GM19452 (cell line): ENCODE results near the gene ABHD6.
"Not testable (repeated sequence)": the region's sequence is repeated elsewhere in the genome, so short reads cannot be mapped to it uniquely, and the experiment has no call there.

ENCODE experiments used
- ATAC-seq: cut with Tn5 transposase; IDR thresholded peaks from one replicate; pipeline ENCODE4 v1.9.1; 2021; ENCODE audit not compliant: unreplicated experiment

Gene ABHD6

DNA sequence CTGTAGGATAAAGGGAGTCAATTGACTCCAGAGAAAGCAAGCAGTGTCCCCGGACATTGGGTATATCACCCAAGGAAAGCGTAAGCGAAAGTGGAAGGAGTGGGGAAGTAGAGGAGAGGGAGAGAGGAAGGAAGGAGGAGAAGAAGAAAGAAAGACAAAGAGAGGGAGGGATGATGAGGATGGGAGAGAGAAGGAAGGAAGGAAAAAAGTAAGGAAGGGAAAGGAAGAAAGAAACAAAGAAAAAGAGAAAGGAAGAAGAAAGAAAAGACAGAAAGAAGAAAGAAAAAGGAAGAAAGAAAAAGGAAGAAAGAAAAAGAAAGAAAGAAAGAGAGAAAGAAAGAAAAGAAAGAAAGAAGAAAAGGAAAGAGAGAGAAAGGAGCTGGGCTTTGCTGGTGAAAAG, 27.7 kb upstream of the ABHD6 start:
- ATAC-seq, result no peak

DNA sequence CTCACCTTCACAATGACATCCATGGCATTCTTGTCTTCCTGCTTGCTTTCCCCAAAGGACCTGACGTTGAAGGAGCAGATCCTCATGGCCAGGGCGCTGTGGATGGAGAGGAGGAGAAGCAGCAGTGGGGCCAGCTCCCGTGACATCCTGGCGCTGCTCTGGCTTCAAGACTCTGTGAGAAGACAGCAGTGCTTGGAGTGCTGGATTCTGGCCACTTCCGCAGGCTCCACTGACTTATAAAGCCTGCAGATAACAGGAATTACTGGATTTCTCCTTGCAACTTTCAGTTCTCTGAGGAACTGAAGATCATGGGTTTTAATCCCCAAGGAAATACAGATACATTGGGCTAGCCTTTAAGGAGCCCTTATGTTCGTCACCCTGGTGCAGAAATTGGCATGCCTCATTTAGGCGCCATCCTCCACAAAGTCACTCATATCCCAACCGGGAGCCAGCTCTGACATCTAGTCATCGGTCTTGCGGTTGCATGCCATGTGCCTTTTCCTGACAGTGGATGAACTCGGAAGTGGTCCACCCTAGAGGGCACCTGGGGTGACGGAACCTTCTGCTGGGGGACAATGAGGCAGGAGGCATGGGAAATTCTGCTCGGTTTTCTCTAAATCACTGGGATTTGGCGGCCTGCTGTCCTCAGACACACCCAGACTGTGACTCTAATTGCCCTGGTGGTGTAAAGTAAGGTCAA, 26.7 kb upstream of the ABHD6 start, which contains the start of gene DNASE1L3:
Gene DNASE1L3, minus strand, starts transcription at position 212 of the 700 bp plus-strand sequence. Its CDS starts 66 bp downstream, at position 146.
- no peak for ATAC-seq

DNA sequence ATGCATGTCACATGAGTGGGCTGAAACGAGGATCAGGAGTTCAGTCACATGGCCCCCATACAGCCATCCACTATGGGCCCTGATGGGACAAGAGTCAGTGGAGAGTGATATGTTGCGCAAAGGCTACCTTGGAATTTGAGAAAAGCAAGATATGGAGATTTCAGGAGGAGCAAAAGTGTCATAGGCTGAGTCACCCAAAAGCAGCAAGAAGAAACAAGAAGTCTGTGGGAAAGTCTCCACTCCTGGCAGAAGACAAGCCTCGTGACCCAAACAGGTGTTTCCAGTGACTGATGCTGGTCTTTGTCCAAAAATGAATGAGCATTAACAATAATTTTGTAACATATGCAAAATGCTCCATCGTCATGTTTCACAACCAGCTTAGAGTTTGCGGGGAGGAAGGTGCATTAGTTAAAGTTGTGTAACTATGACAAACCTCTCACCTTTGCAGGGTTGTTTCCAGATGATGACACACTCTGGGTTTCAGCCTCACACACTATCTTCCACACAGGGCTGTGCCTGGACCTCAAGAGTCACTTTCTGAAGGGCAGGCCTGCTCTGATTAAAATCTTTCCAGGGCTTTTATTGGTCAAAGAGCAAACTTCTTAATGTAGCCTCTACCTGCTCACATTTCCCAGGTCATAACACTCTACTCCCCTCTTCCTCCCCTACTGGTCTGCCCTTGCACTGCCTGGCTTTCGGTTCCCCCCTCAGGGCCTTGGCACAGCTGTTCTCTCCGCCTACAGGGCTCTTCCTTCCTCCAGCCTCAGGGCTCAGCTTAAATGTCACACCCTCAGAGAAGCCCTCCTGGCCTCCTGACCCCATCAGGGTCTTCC, 22.9 kb upstream of the ABHD6 start:
- ATAC-seq, result peak; percentile 79

DNA sequence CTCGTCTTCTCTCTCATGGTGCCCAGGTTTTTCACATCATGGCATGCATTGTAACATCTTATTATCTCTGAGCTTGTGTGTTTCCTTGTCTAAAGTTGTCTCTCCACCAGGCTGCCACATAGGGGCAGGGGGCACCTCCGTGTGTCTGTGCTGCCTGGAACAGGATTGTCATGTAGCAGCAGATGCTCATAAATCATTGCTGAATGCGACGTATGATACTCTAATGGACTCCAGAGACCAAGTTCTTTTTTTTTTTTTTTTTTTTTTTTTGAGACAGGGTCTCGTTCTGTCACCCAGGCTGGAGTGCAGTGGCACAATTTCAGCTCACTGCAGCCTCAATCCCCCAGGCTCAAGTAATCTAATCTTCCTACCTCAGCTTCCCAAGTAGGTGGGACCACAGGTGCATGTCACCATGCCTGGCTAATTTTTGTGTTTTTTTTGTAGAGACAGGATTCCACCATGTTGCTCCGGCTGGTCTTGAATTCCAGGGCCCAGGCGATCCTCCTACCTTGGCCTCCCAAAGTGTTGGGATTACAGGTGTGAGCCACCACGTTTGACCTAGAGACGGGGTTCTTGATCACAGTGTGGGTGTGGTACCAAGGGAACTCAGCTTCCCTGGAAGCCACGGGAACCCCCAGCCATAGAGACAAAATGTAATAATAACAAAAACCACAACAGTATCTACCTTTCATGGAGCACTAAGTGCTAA, 22.1 kb upstream of the ABHD6 start:
- peak; percentile 4 for ATAC-seq

DNA sequence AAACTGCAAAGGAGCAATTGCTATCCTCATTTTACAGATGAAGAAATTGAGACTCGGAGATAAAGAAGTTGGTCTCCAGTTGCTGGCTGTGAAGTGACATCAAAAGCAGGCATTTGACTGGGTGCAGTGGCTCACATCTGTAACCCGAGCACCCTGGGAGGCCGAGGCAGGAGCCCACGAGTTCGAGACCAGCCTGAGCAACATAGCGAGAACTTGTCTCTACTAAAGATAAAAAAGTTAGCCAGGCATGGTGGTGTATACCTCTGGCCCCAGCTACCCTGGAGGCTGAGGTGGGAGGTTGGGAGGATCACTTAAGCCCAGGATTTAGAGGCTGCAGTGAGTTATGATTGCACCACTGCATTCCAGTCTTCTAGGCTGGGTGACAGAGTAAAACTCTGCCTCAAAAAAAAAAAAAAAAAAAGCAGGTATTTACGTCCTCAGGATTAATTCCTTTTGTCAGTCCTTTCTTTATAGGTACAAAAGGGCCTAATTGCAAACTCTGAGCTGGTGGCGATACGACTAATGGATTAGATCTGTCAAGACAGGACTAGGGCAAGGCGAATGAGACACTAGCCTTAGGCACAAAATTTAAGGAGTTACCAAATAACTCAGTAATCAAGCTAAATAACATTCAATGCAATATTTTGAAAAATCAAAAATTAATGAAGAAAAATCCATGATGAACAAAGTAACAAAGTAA, 20.9 kb upstream of the ABHD6 start:
- no peak for ATAC-seq

DNA sequence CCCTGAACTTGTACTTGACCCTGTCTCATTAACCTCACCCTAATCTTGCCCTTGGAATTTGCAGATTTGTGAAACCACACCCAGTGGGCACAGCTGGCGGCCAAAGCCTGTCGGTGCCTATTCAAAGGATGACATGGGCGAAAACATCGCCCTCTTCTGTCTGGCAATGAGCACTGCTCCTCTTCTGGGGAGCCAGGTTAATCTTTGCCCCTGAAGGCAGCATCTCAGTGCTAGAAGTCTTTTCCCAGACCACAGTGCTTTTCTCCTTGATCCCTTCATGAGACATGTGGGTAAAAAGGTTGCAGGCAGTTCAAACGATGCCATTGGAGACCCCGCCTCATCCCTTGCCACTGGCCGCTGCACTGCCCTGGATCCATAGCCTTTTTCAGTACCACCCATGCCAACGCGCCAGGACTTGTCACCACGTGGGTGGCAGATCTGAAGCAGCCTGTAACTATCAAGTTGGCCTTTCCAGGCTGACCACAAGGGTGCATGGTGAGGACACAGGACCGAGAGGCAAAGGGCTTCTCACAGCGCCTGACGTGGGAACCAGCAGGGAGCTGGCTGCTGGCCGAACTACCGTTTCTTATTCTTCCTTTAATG, 20.3 kb upstream of the ABHD6 start:
- ATAC-seq, result no peak

DNA sequence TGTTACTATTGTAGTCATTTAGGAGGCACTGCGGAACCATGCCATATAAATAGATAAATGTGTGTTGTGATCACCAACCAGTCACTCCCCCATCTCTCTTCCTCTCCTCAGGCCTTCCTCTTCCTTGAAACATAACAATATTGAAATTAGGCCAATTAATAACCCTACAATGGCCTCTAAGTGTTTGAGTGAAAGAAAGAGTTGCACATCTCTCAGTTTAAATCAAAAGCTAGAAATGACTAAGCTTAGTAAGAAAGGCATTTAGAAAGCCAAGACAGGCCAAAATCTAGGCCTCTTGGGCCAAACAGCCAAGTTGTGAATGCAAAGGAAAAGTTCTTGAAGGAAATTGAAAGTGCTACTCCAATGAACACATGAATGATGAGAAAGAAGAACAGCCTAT, 18.7 kb upstream of the ABHD6 start:
- no peak for ATAC-seq

DNA sequence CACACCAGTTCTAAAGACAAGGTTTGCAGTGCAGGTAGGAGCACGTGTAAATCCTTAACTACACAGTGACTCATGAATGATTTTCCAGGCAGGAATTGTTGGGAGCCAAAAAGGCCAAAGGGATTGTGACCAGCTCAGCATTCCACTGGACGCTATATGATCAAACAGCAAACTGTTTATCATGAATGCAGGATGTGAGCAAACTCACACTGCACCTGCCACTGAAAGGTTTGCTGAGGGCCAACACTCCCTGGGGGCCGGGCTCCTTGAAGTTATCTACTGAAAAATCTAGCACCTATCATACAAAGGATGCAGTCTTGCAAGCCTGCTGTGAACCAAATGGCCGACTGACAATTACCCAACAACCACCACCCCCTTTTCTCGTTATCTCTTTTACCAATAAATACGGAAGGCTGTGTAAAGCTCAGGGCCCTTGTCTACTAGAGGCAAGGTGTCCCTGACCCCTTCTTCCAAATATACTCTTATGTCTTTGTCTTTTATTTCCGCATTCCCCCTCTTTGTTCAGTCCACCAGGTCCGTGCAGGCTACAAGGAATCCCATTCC, 15.3 kb upstream of the ABHD6 start:
- ATAC-seq, result no peak

DNA sequence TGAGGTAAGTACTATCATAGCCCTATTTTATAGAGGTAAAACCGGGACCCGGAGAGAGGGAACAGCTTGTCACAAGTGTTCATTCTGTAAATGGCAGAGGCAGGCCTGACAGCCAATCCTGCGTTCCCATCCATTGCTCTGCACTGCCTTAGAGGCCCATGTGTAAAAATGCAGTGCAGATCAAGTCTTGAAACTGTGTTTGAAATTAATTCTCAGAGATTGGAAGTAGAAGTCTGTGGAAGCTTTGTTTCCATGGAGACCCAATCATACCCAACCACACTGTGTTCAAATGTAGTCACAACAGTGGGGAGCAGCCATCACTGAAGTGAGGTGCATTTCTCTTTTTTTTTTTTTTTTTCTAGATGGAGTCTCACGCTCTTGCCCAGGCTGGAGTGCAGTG, 13.7 kb upstream of the ABHD6 start:
- no peak for ATAC-seq

DNA sequence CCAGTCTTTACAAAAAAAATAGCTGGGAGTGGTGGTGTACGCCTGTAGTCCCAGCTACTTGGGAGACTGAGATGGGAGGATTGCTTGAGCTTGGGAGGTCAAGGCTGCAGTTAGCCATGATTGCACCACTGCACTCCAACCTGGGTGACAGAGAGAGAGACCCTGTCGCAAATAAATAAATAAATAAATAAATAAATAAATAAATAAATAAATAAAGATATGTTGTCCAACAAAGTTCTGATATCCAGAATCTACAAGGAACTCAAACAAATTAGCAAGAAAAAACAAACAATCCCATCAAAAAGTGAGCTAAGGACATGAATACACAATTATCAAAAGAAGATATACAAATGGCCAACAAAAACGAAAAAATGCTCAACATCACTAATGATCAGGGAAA, 9.7 kb upstream of the ABHD6 start:
- not testable (repeated sequence) for ATAC-seq

DNA sequence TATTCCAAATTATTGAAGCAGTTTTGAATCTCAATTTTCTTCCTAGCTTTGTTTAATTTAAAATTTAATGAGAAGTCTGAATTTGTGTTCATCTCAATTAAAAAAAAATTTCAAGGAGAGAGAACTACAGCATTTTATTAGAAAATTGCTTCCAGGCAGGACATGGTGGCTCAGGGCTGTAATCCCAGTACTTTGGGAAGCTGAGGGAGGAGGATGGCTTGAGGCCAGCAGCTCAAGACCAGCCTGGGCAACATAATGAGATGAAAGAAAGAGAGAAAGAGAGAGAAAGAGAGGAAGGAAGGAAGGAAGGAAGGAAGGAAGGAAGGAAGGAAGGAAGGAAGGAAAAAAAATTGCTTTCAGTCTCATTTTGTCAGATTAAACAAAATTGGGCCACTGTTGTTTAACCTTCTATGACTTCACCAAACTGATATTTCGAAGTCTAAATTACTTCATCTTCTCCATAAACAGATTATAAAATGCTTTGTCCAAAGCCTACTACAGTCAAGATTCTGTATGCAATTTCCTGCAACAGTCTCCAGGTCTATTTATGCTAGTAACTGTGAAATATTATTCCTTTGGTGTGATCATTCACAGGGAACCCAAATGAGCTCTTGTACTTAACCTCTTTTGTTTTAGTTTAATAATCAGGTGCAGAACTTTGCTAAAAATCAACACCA, 6.6 kb upstream of the ABHD6 start:
- no peak for ATAC-seq

DNA sequence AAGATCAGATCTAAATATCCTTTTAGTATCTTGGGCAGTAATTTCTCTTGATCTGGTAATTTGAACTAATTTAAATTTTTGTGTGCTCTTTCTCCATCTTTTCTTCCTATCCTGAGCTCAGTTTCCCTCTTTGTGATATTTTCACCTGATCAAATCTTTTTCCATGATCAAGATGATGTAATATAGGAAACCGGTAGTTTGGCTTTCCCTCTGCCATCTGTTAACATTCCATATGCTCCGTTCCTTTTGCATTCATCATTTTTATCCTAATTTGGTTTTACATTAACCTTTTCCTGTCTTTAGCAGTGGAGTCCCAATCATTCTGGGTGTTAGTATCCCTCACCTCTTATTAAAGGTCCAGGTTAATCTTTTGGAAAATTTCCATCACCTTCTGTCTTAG, 5.9 kb upstream of the ABHD6 start:
- ATAC-seq, result no peak

DNA sequence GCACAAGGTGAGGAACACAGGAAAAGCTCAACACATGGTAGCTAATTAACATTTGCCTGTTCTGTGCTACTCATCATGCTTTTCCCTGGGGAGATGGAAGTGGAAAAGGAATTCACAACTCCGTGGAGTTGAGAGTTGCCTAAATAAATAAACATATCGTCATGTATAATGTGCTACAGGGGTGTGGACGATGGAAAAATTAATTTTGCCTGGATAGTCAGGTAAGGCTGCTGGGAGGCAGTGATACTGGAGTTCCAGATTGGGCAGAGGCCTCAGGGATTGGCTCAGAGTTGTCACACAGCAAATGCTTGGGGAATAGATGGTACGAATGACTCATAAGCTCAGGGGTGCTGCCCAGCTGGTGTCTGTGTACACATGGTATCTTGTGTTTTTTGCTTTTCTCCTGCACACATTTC, 3.1 kb upstream of the ABHD6 start:
- ATAC-seq, result no peak

DNA sequence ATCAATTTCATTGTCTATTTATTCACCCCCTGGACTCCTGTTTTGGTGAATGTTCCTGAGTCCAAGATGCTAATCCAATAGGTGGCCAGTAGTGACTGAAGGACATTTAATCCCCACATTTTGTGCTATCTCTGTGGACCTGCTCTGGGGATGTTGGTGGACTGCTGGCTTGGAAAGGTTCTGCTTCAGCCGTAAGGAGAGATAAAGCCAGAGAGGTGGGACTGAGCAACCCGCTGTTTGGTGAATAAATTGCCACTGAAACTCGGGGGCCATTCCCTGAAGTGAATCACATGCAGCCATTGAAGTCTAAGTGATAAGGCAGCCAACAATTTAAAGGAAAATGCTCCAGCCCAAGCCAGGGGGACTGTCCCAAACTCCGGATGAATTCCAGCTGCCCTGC, 1.6 kb upstream of the ABHD6 start:
- ATAC-seq, result no peak

DNA sequence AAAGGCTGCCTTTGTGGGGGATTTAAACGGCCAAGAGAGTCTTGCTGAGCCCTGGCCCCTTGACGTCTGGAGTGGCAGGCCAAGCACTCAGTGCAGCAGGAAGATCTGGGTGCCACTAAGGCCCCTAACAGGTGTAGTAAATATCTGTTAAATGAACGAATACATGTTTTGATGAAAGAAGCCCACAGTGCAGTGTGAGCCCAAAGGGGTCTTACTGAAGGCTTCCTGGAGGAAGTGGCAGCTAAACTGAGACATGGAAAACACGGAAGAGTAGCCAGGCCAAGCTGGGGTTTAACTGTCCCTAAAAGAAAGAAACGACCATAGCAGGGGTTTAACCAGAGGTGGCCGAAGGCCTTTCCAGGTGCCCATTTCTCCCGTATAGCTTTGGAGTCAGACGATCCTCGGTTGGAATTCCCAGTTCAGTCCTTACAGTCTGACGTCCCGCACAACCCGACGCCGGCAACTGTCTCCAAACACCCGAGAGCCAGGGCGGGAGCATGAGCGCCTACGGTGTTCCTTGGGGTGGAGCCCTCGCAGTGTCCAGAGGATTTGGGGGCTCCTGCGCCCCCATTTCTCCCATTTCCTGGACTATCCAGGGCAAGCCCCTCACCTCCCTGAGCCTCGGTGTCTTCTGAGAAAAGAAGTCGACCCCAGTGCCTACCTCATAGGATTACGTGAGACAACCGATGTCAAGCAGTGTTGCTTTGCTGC, 910 bp upstream of the ABHD6 start:
- ATAC-seq, result no peak

DNA sequence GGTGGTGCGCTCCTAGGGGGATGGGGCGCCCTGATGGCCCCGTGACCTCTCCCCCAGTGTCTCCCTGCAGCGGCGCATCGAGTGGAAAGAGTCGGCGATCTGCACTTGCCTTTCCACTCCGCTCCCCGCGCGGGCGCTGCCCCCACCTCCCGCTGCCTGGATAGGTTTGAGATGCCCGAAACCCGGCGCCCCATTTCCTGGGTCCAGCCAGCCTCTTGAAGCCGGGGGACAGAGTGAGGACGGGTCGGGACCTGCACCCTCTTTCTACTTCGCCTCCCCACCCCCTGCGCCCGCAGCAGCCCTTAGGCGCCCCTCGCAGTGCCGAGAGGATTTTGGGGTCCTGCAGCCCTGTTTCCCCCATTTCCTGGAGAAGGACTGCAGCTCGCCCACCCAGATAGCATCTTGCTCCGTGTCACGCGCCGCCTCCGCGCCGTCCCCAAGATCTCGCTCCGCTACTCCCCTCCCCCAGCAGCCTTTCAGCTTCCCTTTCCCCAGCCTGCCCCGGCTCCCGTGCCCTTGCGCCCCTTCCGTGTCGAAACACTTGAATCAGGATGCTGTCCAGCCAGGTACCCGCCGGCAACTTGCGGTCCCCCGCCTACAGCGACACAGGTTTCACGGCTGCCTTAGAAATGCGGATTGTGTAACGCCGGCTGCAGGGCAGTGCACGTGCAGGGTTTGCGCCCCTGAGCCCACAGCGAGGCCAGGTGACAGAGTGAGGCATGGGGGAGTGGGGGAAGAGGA, 519 bp downstream of the ABHD6 start:
- peak; percentile 26 for ATAC-seq

DNA sequence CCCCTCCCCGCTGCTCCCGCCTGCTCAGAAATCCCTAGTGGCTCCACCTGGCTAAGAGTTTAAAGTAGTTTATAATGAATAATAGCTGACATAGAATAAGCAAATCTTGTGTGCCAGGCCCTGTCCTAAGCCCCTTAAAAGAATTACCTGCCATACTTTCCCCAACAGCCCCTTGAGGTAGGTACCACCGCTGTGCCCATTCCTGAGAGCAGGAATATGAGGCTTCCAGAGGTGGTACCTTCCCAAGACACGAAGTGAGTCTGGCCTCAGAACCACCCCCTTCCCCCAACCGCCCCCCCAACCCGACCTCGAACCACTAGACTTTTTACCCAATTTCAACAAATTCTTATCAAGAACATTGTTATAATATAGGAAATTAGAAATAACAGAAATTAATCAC, 1.2 kb downstream of the ABHD6 start:
- ATAC-seq, result no peak

DNA sequence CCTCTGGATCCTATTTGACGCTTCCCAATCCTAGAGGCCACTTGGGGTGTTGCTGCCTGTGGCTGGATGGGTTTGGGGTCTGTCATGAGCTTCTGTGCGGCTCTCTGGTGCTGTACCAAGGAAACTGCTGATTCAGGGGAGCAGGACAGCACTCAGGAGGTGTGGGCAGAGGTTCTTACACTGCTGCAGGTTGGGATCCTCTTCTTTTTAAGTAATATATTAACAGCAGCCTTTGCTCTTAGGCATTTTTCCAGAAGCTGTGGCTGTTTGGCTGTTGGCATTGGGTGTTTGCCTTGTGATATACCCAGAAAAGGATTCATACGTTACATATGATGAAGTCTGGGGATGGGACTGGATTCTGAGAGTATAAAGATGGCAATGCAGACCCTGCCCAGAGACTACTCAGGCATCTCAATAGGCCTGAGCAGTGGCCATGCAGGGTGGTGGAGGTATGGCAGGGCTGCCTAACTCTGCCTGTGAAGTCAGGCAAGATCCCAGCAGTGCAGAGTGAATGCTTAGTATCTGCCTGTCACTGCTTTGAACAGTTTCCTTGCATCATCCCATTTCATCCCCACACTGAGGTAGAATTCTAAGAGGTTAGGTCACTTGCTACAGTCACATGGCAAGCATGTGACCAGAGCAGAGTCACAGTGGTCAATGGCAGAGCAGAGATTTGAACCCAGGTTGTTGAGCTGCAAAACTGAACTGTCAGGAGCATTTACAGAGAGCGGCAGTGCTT, 3.9 kb downstream of the ABHD6 start:
- ATAC-seq, result no peak
